Mesenchymal stem cell (in vitro differentiated cells and primary cell): Measurements from ENCODE around the gene OR1F1.

Experiments
- DNase-seq: peaks from one replicate; pipeline ENCODE4 v3.0.0-alpha.2; 2013
- H2AFZ ChIP-seq: one replicate; pipeline ENCODE4 v1.6.1; 2013; ENCODE audit warnings: low read depth, mild to moderate bottlenecking, control low read depth, inconsistent platforms, low read length, moderate library complexity
- H2AK5ac ChIP-seq: 2 replicates; pipeline ENCODE4 v1.6.1; 2013; ENCODE audit warnings: low read length, moderate library complexity, mild to moderate bottlenecking, inconsistent platforms; ENCODE audit not compliant: severe bottlenecking
- H2BK120ac ChIP-seq: one replicate; pipeline ENCODE4 v1.6.1; 2013; ENCODE audit warnings: low read depth, mild to moderate bottlenecking, inconsistent platforms, low read length, moderate library complexity
- H2BK12ac ChIP-seq, 2 experiments: one replicate each; pipeline ENCODE4 v1.6.1; 2013; ENCODE audit warnings: inconsistent platforms in 2 of 2, low read length in 2 of 2, mild to moderate bottlenecking in 2 of 2, moderate library complexity in 2 of 2, control low read depth in 1 of 2
- H2BK15ac ChIP-seq: one replicate; pipeline ENCODE4 v1.6.1; 2013; ENCODE audit warnings: mild to moderate bottlenecking, low read depth, inconsistent platforms; ENCODE audit not compliant: poor library complexity, severe bottlenecking
- H2BK5ac ChIP-seq: 2 replicates; pipeline ENCODE4 v1.6.1; 2013; ENCODE audit warnings: low read depth, mild to moderate bottlenecking, low read length, control low read depth, inconsistent platforms; ENCODE audit not compliant: poor library complexity, severe bottlenecking
- H3K14ac ChIP-seq, 2 experiments: one replicate each; pipeline ENCODE4 v1.6.1; 2013; ENCODE audit warnings: inconsistent platforms in 2 of 2, low read length in 2 of 2, control low read depth in 1 of 2, mild to moderate bottlenecking in 1 of 2, moderate library complexity in 1 of 2
- H3K18ac ChIP-seq, 2 experiments: one replicate each; pipeline ENCODE4 v1.6.1; 2013; ENCODE audit warnings: inconsistent platforms in 2 of 2, low read length in 2 of 2, control low read depth in 1 of 2, low read depth in 1 of 2, mild to moderate bottlenecking in 1 of 2
- H3K23ac ChIP-seq, 2 experiments: one replicate each; pipeline ENCODE4 v1.6.1; 2013; ENCODE audit warnings: inconsistent platforms in 2 of 2, low read length in 2 of 2, mild to moderate bottlenecking in 2 of 2, moderate library complexity in 2 of 2, control low read depth in 1 of 2
- H3K27ac ChIP-seq: 2 replicates; pipeline ENCODE4 v1.5.1; 2013; ENCODE audit warnings: mild to moderate bottlenecking, moderate library complexity, low read length, control low read depth, inconsistent platforms; ENCODE audit not compliant: poor library complexity, severe bottlenecking
- H3K27me3 ChIP-seq, 2 experiments: 2 replicates each; pipeline versions ENCODE4 v1.6.1 to v1.7.0; 2013; ENCODE audit warnings: low read length in 2 of 2, mild to moderate bottlenecking in 2 of 2, moderate library complexity in 2 of 2, control low read depth in 1 of 2, inconsistent platforms in 1 of 2; ENCODE audit not compliant: control insufficient read depth in 1 of 2, insufficient read depth in 1 of 2
- H3K36me3 ChIP-seq, 2 experiments: 2 replicates each; pipeline versions ENCODE4 v1.6.1 to v1.7.0; 2013; ENCODE audit warnings: low read length in 2 of 2, control low read depth in 1 of 2, inconsistent platforms in 1 of 2, low read depth in 1 of 2, mild to moderate bottlenecking in 1 of 2; ENCODE audit not compliant: insufficient read depth in 2 of 2, control insufficient read depth in 1 of 2
- H3K4ac ChIP-seq, 2 experiments: one replicate each; pipeline ENCODE4 v1.6.1; 2013; ENCODE audit warnings: inconsistent platforms in 2 of 2, low read length in 2 of 2, mild to moderate bottlenecking in 2 of 2, moderate library complexity in 2 of 2, control low read depth in 1 of 2, low read depth in 1 of 2
- H3K4me1 ChIP-seq: 2 replicates; pipeline ENCODE4 v1.6.1; 2013; ENCODE audit warnings: low read depth, low read length, control low read depth; ENCODE audit not compliant: control insufficient read depth, insufficient read depth
- H3K4me2 ChIP-seq: 2 replicates; pipeline ENCODE4 v1.6.1; 2013; ENCODE audit warnings: low read length, mild to moderate bottlenecking, inconsistent platforms; ENCODE audit not compliant: poor library complexity, severe bottlenecking
- H3K4me3 ChIP-seq, 2 experiments: 2 replicates each; pipeline versions ENCODE4 v1.5.1 to v1.7.0; 2013; ENCODE audit warnings: low read length in 2 of 2, mild to moderate bottlenecking in 2 of 2, control low read depth in 1 of 2, low read depth in 1 of 2; ENCODE audit not compliant: insufficient read depth in 1 of 2
- H3K79me1 ChIP-seq: replicated peaks from 2 replicates; pipeline ENCODE4 v1.6.1; 2013; ENCODE audit warnings: mild to moderate bottlenecking, control low read depth, low read length, inconsistent platforms; ENCODE audit not compliant: poor library complexity, severe bottlenecking
- H3K9ac ChIP-seq: 2 replicates; pipeline ENCODE4 v1.7.0; 2013; ENCODE audit warnings: mild to moderate bottlenecking, low read length, moderate library complexity
- H3K9me3 ChIP-seq: 2 replicates; pipeline ENCODE4 v1.7.0; 2013; ENCODE audit warnings: mild to moderate bottlenecking, low read length; ENCODE audit not compliant: control insufficient read depth
- H4K8ac ChIP-seq: one replicate; pipeline ENCODE4 v1.6.1; 2013; ENCODE audit warnings: inconsistent platforms, mild to moderate bottlenecking, low read length, moderate library complexity
- H4K91ac ChIP-seq: one replicate; pipeline ENCODE4 v1.6.1; 2013; ENCODE audit warnings: mild to moderate bottlenecking, low read length, inconsistent platforms
- WGBS: methylation state at CpG from one replicate; pipeline ENCODE4 v1.1.7; 2013; ENCODE audit warnings: mixed read lengths; 5-methylcytosine and 5-hydroxymethylcytosine counted together

OR1F1 gene

DNA sequence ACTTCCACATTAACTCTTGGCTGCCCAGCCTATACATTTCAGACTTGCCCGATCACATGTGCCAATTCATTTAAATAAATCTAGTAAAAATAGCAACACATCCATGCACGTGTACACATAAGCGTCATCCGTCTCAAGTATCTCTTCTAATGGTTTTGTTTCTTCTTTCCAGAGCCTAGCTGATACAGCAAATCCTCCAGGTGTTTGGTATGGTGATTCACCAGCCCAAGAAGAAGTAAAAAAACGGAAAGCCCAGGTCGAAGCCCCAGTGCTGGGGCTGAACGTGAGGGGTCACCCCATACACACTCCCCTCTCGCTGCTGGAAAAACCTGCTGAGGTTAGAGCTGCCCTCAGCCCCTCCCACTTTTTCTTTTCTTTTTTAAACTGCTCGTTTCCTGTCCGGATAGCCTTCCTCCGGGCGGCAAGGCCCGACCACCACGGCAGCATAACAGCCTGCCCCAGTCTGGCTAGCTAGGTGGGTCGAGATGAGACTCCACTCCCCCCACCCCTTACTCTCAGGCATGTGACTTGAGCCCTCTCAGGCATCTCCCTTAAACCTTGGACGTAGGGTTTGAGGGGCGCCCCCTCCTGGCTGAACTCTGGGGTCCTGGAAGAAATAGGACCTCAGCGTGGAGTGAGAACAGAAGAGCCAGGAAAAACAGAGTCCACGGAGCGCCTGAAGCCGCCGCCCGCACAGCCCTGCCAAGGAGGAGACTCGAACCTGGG, 13.9 kb upstream of the OR1F1 start:
- H3K4me2 ChIP-seq, result peak overlapping the region; percentile 57
- no peak overlapping the region for H3K14ac ChIP-seq
- no peak overlapping the region for H3K9ac ChIP-seq
- peaks cover 69 to 82% of the 10 kb centered on the region in 2 experiments for H3K27me3 ChIP-seq
- no peak overlapping the region for H4K91ac ChIP-seq
- H3K23ac ChIP-seq, result peak overlapping the region in 1 of 2 experiments; percentile 88
- no peak overlapping the region for H3K4me3 ChIP-seq
- no peak overlapping the region for H2BK5ac ChIP-seq
- H3K18ac ChIP-seq, result no peak overlapping the region
- H3K36me3 ChIP-seq, result no peaks in the 10 kb centered on the region
- no peak overlapping the region for H2AFZ ChIP-seq
- H3K4ac ChIP-seq, result no peak overlapping the region
- 9% methylated on average over 24 of the region's 24 CpGs for WGBS
- DNase-seq, result peak; percentile 43
- no peak overlapping the region for H2BK120ac ChIP-seq
- H3K4me1 ChIP-seq, result peaks cover 32% of the 10 kb centered on the region
- H3K9me3 ChIP-seq, result no peaks in the 10 kb centered on the region
- no peaks in the 10 kb centered on the region for H3K79me1 ChIP-seq
- no peak overlapping the region for H2BK15ac ChIP-seq
- peak overlapping the region; percentile 9 for H4K8ac ChIP-seq
- H3K27ac ChIP-seq, result no peak overlapping the region
- H2BK12ac ChIP-seq, result peak overlapping the region in 1 of 2 experiments; percentile 15
- no peak overlapping the region for H2AK5ac ChIP-seq

DNA sequence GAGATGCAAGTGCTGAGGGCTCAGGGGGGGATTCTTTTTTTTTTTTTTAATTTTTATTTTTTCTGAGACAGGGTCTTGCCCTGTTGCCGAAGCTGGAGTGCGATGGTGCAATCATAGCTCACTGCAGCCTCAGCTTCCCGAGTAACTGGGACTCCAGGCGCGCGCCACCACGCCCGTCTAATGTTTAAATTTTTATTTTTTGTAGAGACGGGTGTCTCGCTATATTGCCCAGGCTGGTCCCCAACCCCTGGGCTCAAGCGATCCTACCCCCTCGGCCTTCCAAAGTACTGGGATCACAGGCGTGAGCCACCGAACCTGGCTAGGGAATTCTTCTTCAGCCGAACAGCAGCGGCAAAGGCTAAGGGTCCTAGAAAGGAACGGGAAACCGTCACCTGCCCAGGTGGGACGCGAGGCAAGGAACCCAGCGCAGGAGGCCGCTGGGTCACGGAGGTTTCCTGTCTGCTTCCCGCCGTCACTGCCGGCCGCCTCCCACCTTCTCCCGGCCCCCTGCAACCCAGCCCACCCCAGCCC, 13.3 kb upstream of the OR1F1 start:
- Histone ChIP-seq H3K23ac (peak overlapping the region in 1 of 2 experiments; percentile 26), H2BK5ac (no peak overlapping the region), H3K4ac (no peak overlapping the region), H3K36me3 (no peaks in the 10 kb centered on the region), H3K18ac (no peak overlapping the region), H2BK12ac (no peak overlapping the region), H3K4me1 (peaks cover 32% of the 10 kb centered on the region), H3K14ac (peak overlapping the region in 1 of 2 experiments; percentile 31), H3K9me3 (no peaks in the 10 kb centered on the region), H2BK15ac (no peak overlapping the region), H3K27ac (no peak overlapping the region), H2AK5ac (no peak overlapping the region), H3K9ac (no peak overlapping the region), H3K79me1 (no peaks in the 10 kb centered on the region), H3K4me2 (no peak overlapping the region), H2AFZ (no peak overlapping the region), H3K4me3 (no peak overlapping the region), H4K91ac (no peak overlapping the region), H2BK120ac (no peak overlapping the region), H3K27me3 (peaks cover 68 to 82% of the 10 kb centered on the region in 2 experiments), H4K8ac (peak overlapping the region; percentile 20)
- WGBS, result 28% methylated on average over 28 of the region's 28 CpGs
- no peak for DNase-seq

GRCh38 chr16:3175157-3176093, 12.6 kb upstream of the OR1F1 start:
- H3K4me1 ChIP-seq, result peaks cover 30% of the 10 kb centered on the region
- no peaks in the 10 kb centered on the region for H3K9me3 ChIP-seq
- peak overlapping the region in 1 of 2 experiments; percentile 40 for H3K18ac ChIP-seq
- H3K9ac ChIP-seq, result no peak overlapping the region
- no peak overlapping the region for H2BK5ac ChIP-seq
- H3K23ac ChIP-seq, result no peak overlapping the region
- H2BK12ac ChIP-seq, result no peak overlapping the region
- 12% methylated on average over 39 of the region's 39 CpGs for WGBS
- H3K27ac ChIP-seq, result no peak overlapping the region
- H2BK15ac ChIP-seq, result no peak overlapping the region
- no peak overlapping the region for H2AK5ac ChIP-seq
- no peak overlapping the region for H3K4ac ChIP-seq
- H4K8ac ChIP-seq, result peak overlapping the region; percentile 16
- H3K14ac ChIP-seq, result no peak overlapping the region
- H3K4me2 ChIP-seq, result peak overlapping the region; percentile 41
- H3K36me3 ChIP-seq, result no peaks in the 10 kb centered on the region
- H4K91ac ChIP-seq, result no peak overlapping the region
- no peak overlapping the region for H2AFZ ChIP-seq
- H3K27me3 ChIP-seq, result peaks cover 68 to 82% of the 10 kb centered on the region in 2 experiments
- DNase-seq, result peak; percentile 42
- H3K79me1 ChIP-seq, result no peaks in the 10 kb centered on the region
- no peak overlapping the region for H2BK120ac ChIP-seq
- H3K4me3 ChIP-seq, result no peak overlapping the region

DNA sequence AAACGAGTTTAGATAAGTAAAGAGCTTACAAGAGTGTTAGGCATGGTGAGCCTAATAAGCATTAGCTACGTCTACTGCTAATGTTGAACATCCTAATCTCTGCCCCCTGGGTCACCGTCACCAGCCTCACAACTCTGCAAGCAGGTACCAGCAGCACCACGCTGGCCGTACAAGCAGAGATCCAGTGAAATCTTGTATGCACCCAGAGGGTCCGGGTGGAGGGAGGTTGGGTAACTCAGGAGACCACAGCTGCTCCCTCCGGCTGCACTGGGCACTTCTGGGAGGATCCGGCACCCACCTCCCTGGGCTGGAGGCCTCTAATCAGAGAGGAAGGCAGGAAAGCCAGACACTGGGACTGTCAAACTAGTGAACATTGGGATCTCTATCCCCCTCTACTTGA, 8.4 kb upstream of the OR1F1 start:
- H2BK12ac ChIP-seq, result no peak overlapping the region
- H4K91ac ChIP-seq, result no peak overlapping the region
- no peak overlapping the region for H3K4me3 ChIP-seq
- peaks cover 67 to 79% of the 10 kb centered on the region in 2 experiments for H3K27me3 ChIP-seq
- H3K9me3 ChIP-seq, result no peaks in the 10 kb centered on the region
- DNase-seq, result no peak
- H3K9ac ChIP-seq, result no peak overlapping the region
- no peak overlapping the region for H3K18ac ChIP-seq
- no peak overlapping the region for H4K8ac ChIP-seq
- H3K79me1 ChIP-seq, result no peaks in the 10 kb centered on the region
- WGBS, result 81% methylated on average over 7 of the region's 8 CpGs
- no peak overlapping the region for H2BK120ac ChIP-seq
- no peak overlapping the region for H2AFZ ChIP-seq
- no peak overlapping the region for H2AK5ac ChIP-seq
- no peak overlapping the region for H3K27ac ChIP-seq
- H3K36me3 ChIP-seq, result no peaks in the 10 kb centered on the region
- no peak overlapping the region for H3K23ac ChIP-seq
- H3K14ac ChIP-seq, result no peak overlapping the region
- no peak overlapping the region for H3K4ac ChIP-seq
- H2BK15ac ChIP-seq, result no peak overlapping the region
- no peak overlapping the region for H2BK5ac ChIP-seq
- H3K4me1 ChIP-seq, result peaks cover 25% of the 10 kb centered on the region
- no peak overlapping the region for H3K4me2 ChIP-seq
